Peyer's patch (tissue), 4 donors: ENCODE measurements around the gene CATSPER2. TPM values are rescaled to one million over a fixed set of nuclear protein-coding genes. Genes with fewer than 3 reads are reported as not detected.

ENCODE experiments used
- small RNA-seq, 2 donors: library from RNA; depleted of rRNA; stranded (forward); fragments of <200 nt; gene quantifications; one replicate each; pipeline ENCODE3, GENCODE V24; 2016
- total RNA-seq, 4 donors: library from RNA; depleted of rRNA; stranded (reverse); fragments of >200 nt; gene quantifications; one replicate each; pipeline ENCODE4 v1.1.0, GENCODE V29; 2016

The CATSPER2 gene
- total RNA-seq, 4 donors from 2014 or later: 9.3 to 28.1 (median 21.0) TPM

Small RNAs within 50 kb of the gene (small RNA-seq; reads per million reads assigned to genes)
- gene PDIA3P2 (0 reads per million in 2 donors), gene RNU6-554P (0 reads per million in 2 donors), gene RNU6-610P (0 reads per million in 2 donors)

Other genes with a start within 250 kb of the CATSPER2 start
- gene TP53BP1, start 155.7 kb downstream of the CATSPER2 start, total RNA-seq: 100 to 1,000 TPM in 1 of 4 donors, 10 to 100 TPM in 2, 1 to 10 TPM in 1; 9.3 to 163 (median 24.6) TPM
- gene MAP1A, start 131.2 kb downstream of the CATSPER2 start, total RNA-seq: 10 to 100 TPM in 1 of 4 donors, 1 to 10 TPM in 3; 1.2 to 14.9 (median 4.4) TPM
- gene PPIP5K1, start 58.6 kb downstream of the CATSPER2 start, total RNA-seq: 100 to 1,000 TPM in 3 of 4 donors, 10 to 100 TPM in 1; 84.9 to 380 (median 260) TPM
- 100 to 1,000 TPM in 3 of 4 donors, 10 to 100 TPM in 1; 74.3 to 134 (median 111) TPM for gene CKMT1B, start 54.8 kb downstream of the CATSPER2 start, total RNA-seq
- 1 to 10 TPM in 2 of 4 donors, under 1 TPM in 1, not detected in 1; 0.35 to 7.4 (median 4.7) TPM for gene STRC, start 30.0 kb downstream of the CATSPER2 start, total RNA-seq
- gene CKMT1A, start 45.0 kb upstream of the CATSPER2 start, total RNA-seq: 100 to 1,000 TPM in 3 of 4 donors, 10 to 100 TPM in 1; 96.0 to 147 (median 109) TPM
- gene PDIA3, start 97.6 kb upstream of the CATSPER2 start, total RNA-seq: 100 to 1,000 TPM in 2 of 4 donors, 10 to 100 TPM in 2; 28.9 to 136 (median 106) TPM
- 10 to 100 TPM; 34.7 to 84.1 (median 73.2) TPM for gene ELL3, start 128.1 kb upstream of the CATSPER2 start, total RNA-seq
- gene SERF2, start 143.5 kb upstream of the CATSPER2 start, total RNA-seq: 100 to 1,000 TPM; 647 to 897 (median 711) TPM
- gene SERINC4, start 151.4 kb upstream of the CATSPER2 start, total RNA-seq: not detected
- gene HYPK, start 151.8 kb upstream of the CATSPER2 start, total RNA-seq: 10 to 100 TPM; 13.0 to 38.0 (median 21.5) TPM
- gene MFAP1, start 175.8 kb upstream of the CATSPER2 start, total RNA-seq: 10 to 100 TPM in 2 of 4 donors, 1 to 10 TPM in 2; 6.1 to 21.7 (median 10.4) TPM
- gene WDR76, start 178.2 kb upstream of the CATSPER2 start, total RNA-seq: 10 to 100 TPM in 1 of 4 donors, 1 to 10 TPM in 3; 2.7 to 21.5 (median 4.1) TPM